Smooth muscle cell of trachea (primary cell): ENCODE data around the gene H2BW1. TPM values are rescaled to one million over a fixed set of nuclear protein-coding genes. Genes with fewer than 3 reads are reported as not detected.

Source experiments
- total RNA-seq: library from RNA; depleted of rRNA; stranded (reverse); fragments of >200 nt; gene quantifications from 2 replicates; pipeline ENCODE4 v1.2.1, GENCODE V29; 2014

H2BW1 gene, protein sequence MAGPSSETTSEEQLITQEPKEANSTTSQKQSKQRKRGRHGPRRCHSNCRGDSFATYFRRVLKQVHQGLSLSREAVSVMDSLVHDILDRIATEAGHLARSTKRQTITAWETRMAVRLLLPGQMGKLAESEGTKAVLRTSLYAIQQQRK
- not detected in 2 replicates for total RNA-seq

DNA sequence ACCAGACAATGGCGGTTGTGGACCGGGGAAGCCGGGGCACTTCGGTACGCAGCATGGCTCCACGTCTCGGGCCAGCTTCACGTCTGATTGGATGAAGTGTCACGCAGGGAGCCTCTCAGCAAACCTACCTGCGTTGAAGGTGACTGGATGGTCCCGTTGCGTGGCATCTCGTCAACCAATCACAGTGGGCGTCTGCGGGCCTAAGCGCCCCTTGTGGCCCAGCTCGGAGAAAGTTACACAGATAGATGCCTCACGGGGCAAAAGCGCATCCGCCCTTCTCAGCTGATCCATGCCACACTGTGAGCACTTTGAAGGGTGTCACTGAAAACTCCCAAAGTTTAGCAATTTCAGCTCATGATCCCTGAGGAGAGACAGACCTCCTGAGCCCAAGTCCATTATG, at the start of gene H2BW1:
Gene H2BW1, minus strand, starts transcription at position 103 of the 400 bp plus-strand sequence. CDS start 132 bp downstream, outside the sequence.

DNA sequence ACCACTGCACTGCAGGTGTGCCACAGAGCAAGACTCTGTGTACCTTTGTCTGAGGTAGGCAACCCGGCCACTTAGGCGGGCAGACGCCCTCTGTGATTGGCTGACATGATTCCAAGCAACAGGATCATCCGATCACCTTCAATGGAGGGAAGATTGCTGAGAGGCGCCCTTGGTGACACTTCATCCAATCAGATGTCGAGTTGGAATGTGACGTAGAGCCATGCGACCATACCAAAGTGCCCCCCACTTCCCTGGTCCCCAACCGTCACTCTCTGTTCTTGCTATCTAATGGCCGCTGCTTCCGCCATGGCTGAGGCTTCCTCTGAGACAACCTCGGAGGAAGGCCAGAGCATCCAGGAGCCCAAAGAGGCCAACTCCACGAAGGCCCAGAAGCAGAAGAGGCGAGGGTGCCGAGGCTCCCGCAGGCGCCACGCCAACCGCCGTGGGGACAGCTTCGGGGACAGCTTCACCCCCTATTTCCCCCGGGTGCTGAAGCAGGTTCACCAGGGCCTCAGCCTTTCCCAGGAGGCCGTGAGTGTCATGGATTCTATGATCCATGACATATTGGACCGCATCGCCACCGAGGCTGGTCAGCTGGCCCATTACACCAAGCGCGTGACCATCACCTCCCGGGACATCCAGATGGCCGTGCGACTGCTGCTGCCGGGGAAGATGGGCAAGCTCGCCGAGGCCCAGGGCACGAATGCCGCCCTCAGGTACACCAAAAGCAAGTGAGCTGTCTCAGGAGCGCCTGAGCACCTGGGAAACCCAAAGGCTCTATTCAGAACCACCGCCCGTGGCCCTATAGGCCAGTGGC, 26.4 kb upstream of the H2BW1 start, which contains the start of gene H2BW2:
Gene H2BW2, plus strand, starts transcription at position 268 of the 817 bp plus-strand sequence. Its CDS starts 39 bp downstream, at position 307.

GRCh38 chrX:103962411-103963278, 50.9 kb downstream of the H2BW1 start, which contains the start of gene TMSB15B:
Gene TMSB15B, plus strand, starts transcription at chrX:103962627.

Other genes starting within 250 kb of the H2BW1 start
- 0.44 and 1.5 TPM in 2 replicates for gene PLP1, start 236.9 kb downstream of the H2BW1 start, total RNA-seq
- gene RAB9B, start 181.5 kb downstream of the H2BW1 start, total RNA-seq = 0.66 and 0.73 TPM in 2 replicates
- 3.0 and 9.9 TPM in 2 replicates for gene TMSB15B, start 51.1 kb downstream of the H2BW1 start, total RNA-seq
- under 0.01 TPM in 1 of 2 replicates, not detected in the other for gene H2BW2, start 26.2 kb upstream of the H2BW1 start, total RNA-seq
- 2.5 and 3.8 TPM in 2 replicates for gene TMSB15C, start 62.5 kb upstream of the H2BW1 start, total RNA-seq
- gene ZCCHC18, start 98.8 kb upstream of the H2BW1 start, total RNA-seq = 0.33 TPM in 1 of 2 replicates, not detected in the other
- 12.7 and 17.0 TPM in 2 replicates for gene SLC25A53, start 143.3 kb upstream of the H2BW1 start, total RNA-seq
- gene FAM199X, start 152.7 kb upstream of the H2BW1 start, total RNA-seq = 13.7 and 16.7 TPM in 2 replicates
- gene ESX1, start 241.2 kb upstream of the H2BW1 start, total RNA-seq = not detected in 2 replicates